ENCODE measurements around the gene RASAL2. TPM values are rescaled to one million over a fixed set of nuclear protein-coding genes. Genes with fewer than 3 reads are reported as not detected.
A peak's percentile ranks its signal among the peaks of the same experiment; 100 is the strongest.

Gene RASAL2
- total RNA-seq, 3 donors from 2014 or later, result 13.0 to 17.5 (median 14.2) TPM

- no peaks in the 10 kb centered on the region for H3K36me3 ChIP-seq (ENCODE audit: low read depth)
- TF ChIP-seq, protein P1, sequence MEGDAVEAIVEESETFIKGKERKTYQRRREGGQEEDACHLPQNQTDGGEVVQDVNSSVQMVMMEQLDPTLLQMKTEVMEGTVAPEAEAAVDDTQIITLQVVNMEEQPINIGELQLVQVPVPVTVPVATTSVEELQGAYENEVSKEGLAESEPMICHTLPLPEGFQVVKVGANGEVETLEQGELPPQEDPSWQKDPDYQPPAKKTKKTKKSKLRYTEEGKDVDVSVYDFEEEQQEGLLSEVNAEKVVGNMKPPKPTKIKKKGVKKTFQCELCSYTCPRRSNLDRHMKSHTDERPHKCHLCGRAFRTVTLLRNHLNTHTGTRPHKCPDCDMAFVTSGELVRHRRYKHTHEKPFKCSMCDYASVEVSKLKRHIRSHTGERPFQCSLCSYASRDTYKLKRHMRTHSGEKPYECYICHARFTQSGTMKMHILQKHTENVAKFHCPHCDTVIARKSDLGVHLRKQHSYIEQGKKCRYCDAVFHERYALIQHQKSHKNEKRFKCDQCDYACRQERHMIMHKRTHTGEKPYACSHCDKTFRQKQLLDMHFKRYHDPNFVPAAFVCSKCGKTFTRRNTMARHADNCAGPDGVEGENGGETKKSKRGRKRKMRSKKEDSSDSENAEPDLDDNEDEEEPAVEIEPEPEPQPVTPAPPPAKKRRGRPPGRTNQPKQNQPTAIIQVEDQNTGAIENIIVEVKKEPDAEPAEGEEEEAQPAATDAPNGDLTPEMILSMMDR (IDR thresholded peaks at IDR 0.05), result no peak
- no peak overlapping the region for H3K4me3 ChIP-seq
- ATAC-seq (no peak), DNase-seq (no peak)
- no peaks in the 10 kb centered on the region for H3K9me3 ChIP-seq
- H3K4me1 ChIP-seq (ENCODE audit: low read depth), result no peaks in the 10 kb centered on the region
- intact Hi-C loops (cut with DNase I, micrococcal nuclease), result no loop called here
Measured at GRCh38 chr1:178510155-178510554, 416.3 kb downstream of the RASAL2 start.

- H3K4me3 ChIP-seq, result no peak within 1 kb of the TSS
- intact Hi-C loops (cut with DNase I, micrococcal nuclease), result no loop called here
- H3K9me3 ChIP-seq, result no peaks in the 10 kb centered on the region
- H3K4me1 ChIP-seq (ENCODE audit: low read depth), result no peaks in the 10 kb centered on the region
- TF ChIP-seq, protein P1 (IDR thresholded peaks at IDR 0.05), result no peak
- no peak for DNase-seq
- ATAC-seq, result no peak
- no peaks in the 10 kb centered on the region for H3K36me3 ChIP-seq (ENCODE audit: low read depth)
Measured at GRCh38 chr1:178512566-178513277, 418.8 kb downstream of the RASAL2 start, which contains the start of gene TEX35. TSS of gene TEX35 (plus strand) at chr1:178513109. CDS start at chr1:178513189, 80 bp downstream.

GRCh38 chr1:178513278-178513983 lies 419.5 kb downstream of the RASAL2 start:
- H3K36me3 ChIP-seq (ENCODE audit: low read depth), result no peaks in the 10 kb centered on the region
- H3K4me1 ChIP-seq (ENCODE audit: low read depth), result no peaks in the 10 kb centered on the region
- DNase-seq (peak; percentile 56 to 63 (median 58)), ATAC-seq (peak; percentile 86)
- TF ChIP-seq, protein P1 (IDR thresholded peaks at IDR 0.05), result no peak
- no peaks in the 10 kb centered on the region for H3K9me3 ChIP-seq
- intact Hi-C loops (cut with DNase I, micrococcal nuclease), result no loop called here
- no peak overlapping the region for H3K4me3 ChIP-seq

- TF ChIP-seq, protein P1 (IDR thresholded peaks at IDR 0.05), result no peak
- intact Hi-C loops (cut with DNase I, micrococcal nuclease), result no loop called here
- Histone ChIP-seq H3K36me3 (ENCODE audit: low read depth) (no peaks in the 10 kb centered on the region), H3K9me3 (no peaks in the 10 kb centered on the region), H3K4me1 (ENCODE audit: low read depth) (no peaks in the 10 kb centered on the region), H3K4me3 (no peak overlapping the region)
- DNase-seq, result no peak
- no peak for ATAC-seq
Measured at GRCh38 chr1:178516110-178516509, 422.2 kb downstream of the RASAL2 start.

DNA sequence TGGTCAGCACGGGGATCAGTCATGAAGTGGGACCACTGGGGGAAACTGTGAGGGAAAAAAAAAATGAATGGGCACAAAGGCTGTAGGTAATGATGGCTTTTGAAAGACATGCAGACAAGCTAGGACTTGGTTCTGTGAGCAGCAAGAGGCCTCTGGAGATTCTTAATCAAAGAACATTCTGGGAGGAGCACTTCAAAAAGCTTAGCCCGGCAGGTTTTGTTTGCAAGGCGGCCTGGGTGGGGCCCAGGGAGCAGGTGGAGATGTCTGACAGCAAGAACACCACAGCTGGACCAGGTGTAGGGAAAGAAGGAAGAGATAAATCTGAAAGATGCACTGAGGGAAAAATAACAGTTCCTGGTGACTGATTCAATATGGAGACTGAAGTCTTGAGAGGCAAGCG lies 425.0 kb downstream of the RASAL2 start:
- intact Hi-C loops (cut with DNase I, micrococcal nuclease), result no loop called here
- no peaks in the 10 kb centered on the region for H3K9me3 ChIP-seq

More for the DNA sequence above, 425.0 kb downstream of the RASAL2 start:
- peak in 1 of 3 donors; percentile 9 for DNase-seq
- ATAC-seq, result peak; percentile 46
- H3K4me1 ChIP-seq (ENCODE audit: low read depth), result no peaks in the 10 kb centered on the region
- H3K4me3 ChIP-seq, result no peak overlapping the region
- no peaks in the 10 kb centered on the region for H3K36me3 ChIP-seq (ENCODE audit: low read depth)
- TF ChIP-seq, protein P1 (IDR thresholded peaks at IDR 0.05), result no peak
